ENCODE data around the gene C11orf98.
"Not testable (repeated sequence)": the region's sequence is repeated elsewhere in the genome, so short reads cannot be mapped to it uniquely, and the experiment has no call there.

Gene C11orf98

GRCh38 chr11:62665075-62665598 lies at the start of gene C11orf98, which contains the start of gene CSKMT:
Gene C11orf98 (minus strand): TSS chr11:62665210. CDS start chr11:62665169, 41 bp downstream.
Gene CSKMT (plus strand): TSS chr11:62665312. CDS start chr11:62665880, 568 bp downstream.
- DNase-seq (ENCODE audit: low spot score): peak; percentile 96

GRCh38 chr11:62713343-62713742 lies 48.3 kb upstream of the C11orf98 start:
- no peak for DNase-seq (ENCODE audit: low spot score)

GRCh38 chr11:62712861-62713260 lies 47.9 kb upstream of the C11orf98 start:
- DNase-seq (ENCODE audit: low spot score): peak; percentile 20

GRCh38 chr11:62712276-62712812 lies 47.3 kb upstream of the C11orf98 start:
- no peak for DNase-seq (ENCODE audit: low spot score)

- peak; percentile 22 for DNase-seq (ENCODE audit: low spot score)
These were observed 45.0 kb upstream of the C11orf98 start for GRCh38 chr11:62710001-62710345.

GRCh38 chr11:62709247-62710000 lies 44.4 kb upstream of the C11orf98 start:
- DNase-seq (ENCODE audit: low spot score): peak; percentile 98

GRCh38 chr11:62708793-62709192 lies 43.8 kb upstream of the C11orf98 start:
- peak; percentile 49 for DNase-seq (ENCODE audit: low spot score)

GRCh38 chr11:62708392-62708791 lies 43.4 kb upstream of the C11orf98 start:
- no peak for DNase-seq (ENCODE audit: low spot score)

GRCh38 chr11:62707277-62707861 lies 42.4 kb upstream of the C11orf98 start, which contains the start of the genes BSCL2 and GNG3:
Gene BSCL2 (minus strand): TSS chr11:62707424. CDS start chr11:62707195, 229 bp downstream.
Gene GNG3 (plus strand): TSS chr11:62707676. CDS start chr11:62708296, 620 bp downstream.
- no peak for DNase-seq (ENCODE audit: low spot score)

GRCh38 chr11:62706850-62707247 lies 41.8 kb upstream of the C11orf98 start:
- DNase-seq (ENCODE audit: low spot score): no peak

GRCh38 chr11:62705880-62706849 lies 41.2 kb upstream of the C11orf98 start:
- peak; percentile 94 for DNase-seq (ENCODE audit: low spot score)

- no peak for DNase-seq (ENCODE audit: low spot score)
These were observed 40.4 kb upstream of the C11orf98 start for GRCh38 chr11:62705413-62705812.

GRCh38 chr11:62703921-62704320 lies 38.9 kb upstream of the C11orf98 start:
- not testable (repeated sequence) for DNase-seq (ENCODE audit: low spot score)

GRCh38 chr11:62702246-62702645 lies 37.2 kb upstream of the C11orf98 start:
- DNase-seq (ENCODE audit: low spot score): no peak

GRCh38 chr11:62694455-62695167 lies 29.6 kb upstream of the C11orf98 start:
- peak; percentile 81 for DNase-seq (ENCODE audit: low spot score)

GRCh38 chr11:62693624-62694023 lies 28.6 kb upstream of the C11orf98 start:
- DNase-seq (ENCODE audit: low spot score): not testable (repeated sequence)

- DNase-seq (ENCODE audit: low spot score): no peak
These were observed 24.6 kb upstream of the C11orf98 start, which contains the start of gene LRRN4CL for GRCh38 chr11:62689421-62690183. Gene LRRN4CL (minus strand): TSS chr11:62689530. CDS start chr11:62688508, 1,022 bp downstream.

GRCh38 chr11:62688491-62688890 lies 23.5 kb upstream of the C11orf98 start:
- DNase-seq (ENCODE audit: low spot score): no peak

- DNase-seq (ENCODE audit: low spot score): no peak
These were observed 22.7 kb upstream of the C11orf98 start for GRCh38 chr11:62687508-62688396.
